Parathyroid adenoma (tissue), 2 donors: ENCODE data around the gene CXCL10.

ENCODE experiments used
- H2AFZ ChIP-seq: fragments of 300-600 bp; sonication (generic); one replicate; pipeline ENCODE4 v1.7.0; 2017; ENCODE audit warnings: antibody characterized with exemption, mild to moderate bottlenecking
- H3K27ac ChIP-seq: fragments of 300-600 bp; sonication (generic); one replicate; pipeline ENCODE4 v1.7.0; 2017
- H3K27me3 ChIP-seq: fragments of 300-600 bp; sonication (generic); one replicate; pipeline ENCODE4 v1.7.0; 2017; ENCODE audit warnings: low read length; ENCODE audit not compliant: control insufficient read depth, insufficient read depth
- H3K36me3 ChIP-seq: fragments of 300-600 bp; sonication (generic); one replicate; pipeline ENCODE4 v1.7.0; 2017; ENCODE audit warnings: low read length; ENCODE audit not compliant: control insufficient read depth, insufficient read depth
- H3K4me1 ChIP-seq: fragments of 300-600 bp; sonication (generic); one replicate; pipeline ENCODE4 v1.7.0; 2017; ENCODE audit warnings: control low read depth
- H3K4me2 ChIP-seq: fragments of 300-600 bp; sonication (generic); one replicate; pipeline ENCODE4 v1.7.0; 2017; ENCODE audit warnings: low read length
- H3K4me3 ChIP-seq: fragments of 300-600 bp; sonication (generic); one replicate; pipeline ENCODE4 v1.7.0; 2017; ENCODE audit warnings: low read depth, low read length
- H3K79me2 ChIP-seq: fragments of 300-600 bp; sonication (generic); one replicate; pipeline ENCODE4 v1.7.0; 2017; ENCODE audit warnings: control low read depth
- H3K9ac ChIP-seq: fragments of 300-600 bp; sonication (generic); one replicate; pipeline ENCODE4 v1.7.0; 2017; ENCODE audit warnings: mild to moderate bottlenecking
- H3K9me3 ChIP-seq: fragments of 300-600 bp; sonication (generic); one replicate; pipeline ENCODE4 v1.7.0; 2017; ENCODE audit warnings: low read length; ENCODE audit not compliant: control insufficient read depth
- TF ChIP-seq, protein P1 (sequence below): fragments of 300-600 bp; sonication (generic); IDR thresholded peaks from one replicate; pipeline ENCODE4 v1.7.0; 2017; ENCODE audit warnings: antibody characterized with exemption, mild to moderate bottlenecking
- donor health status: primary hyperparathyroidism.

CXCL10 gene

GRCh38 chr4:76013540-76013939 is 9.8 kb downstream of the CXCL10 start:
- Histone ChIP-seq H3K9ac (no peak overlapping the region), H3K4me2 (no peak overlapping the region), H2AFZ (no peak overlapping the region), H3K36me3 (no peaks in the 10 kb centered on the region), H3K9me3 (no peaks in the 10 kb centered on the region), H3K79me2 (no peaks in the 10 kb centered on the region), H3K27ac (no peak overlapping the region), H3K4me1 (no peaks in the 10 kb centered on the region), H3K27me3 (no peaks in the 10 kb centered on the region), H3K4me3 (no peak overlapping the region)
- TF ChIP-seq, protein P1, sequence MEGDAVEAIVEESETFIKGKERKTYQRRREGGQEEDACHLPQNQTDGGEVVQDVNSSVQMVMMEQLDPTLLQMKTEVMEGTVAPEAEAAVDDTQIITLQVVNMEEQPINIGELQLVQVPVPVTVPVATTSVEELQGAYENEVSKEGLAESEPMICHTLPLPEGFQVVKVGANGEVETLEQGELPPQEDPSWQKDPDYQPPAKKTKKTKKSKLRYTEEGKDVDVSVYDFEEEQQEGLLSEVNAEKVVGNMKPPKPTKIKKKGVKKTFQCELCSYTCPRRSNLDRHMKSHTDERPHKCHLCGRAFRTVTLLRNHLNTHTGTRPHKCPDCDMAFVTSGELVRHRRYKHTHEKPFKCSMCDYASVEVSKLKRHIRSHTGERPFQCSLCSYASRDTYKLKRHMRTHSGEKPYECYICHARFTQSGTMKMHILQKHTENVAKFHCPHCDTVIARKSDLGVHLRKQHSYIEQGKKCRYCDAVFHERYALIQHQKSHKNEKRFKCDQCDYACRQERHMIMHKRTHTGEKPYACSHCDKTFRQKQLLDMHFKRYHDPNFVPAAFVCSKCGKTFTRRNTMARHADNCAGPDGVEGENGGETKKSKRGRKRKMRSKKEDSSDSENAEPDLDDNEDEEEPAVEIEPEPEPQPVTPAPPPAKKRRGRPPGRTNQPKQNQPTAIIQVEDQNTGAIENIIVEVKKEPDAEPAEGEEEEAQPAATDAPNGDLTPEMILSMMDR = no peak

DNA sequence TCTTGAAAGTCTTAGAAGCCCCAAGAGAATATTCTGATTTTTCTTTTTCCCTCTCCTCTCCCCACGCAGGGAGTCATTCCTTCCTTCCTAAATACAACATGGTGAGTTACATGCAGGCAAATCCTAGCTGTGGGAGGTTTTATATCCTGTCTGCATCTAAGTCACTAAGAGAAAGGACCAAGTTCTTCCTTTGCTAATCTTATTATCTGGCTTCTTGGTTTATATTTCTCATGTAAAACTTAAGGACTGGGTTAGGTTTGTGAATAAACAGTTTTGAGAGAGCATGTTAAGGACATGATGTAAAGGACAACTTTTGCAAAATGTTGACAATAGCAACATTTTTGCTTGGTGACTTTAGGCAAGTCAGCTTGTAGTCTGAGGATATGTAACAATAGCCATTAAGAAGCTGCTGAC is 10.9 kb downstream of the CXCL10 start:
- no peak overlapping the region for H3K4me3 ChIP-seq
- peak overlapping the region; percentile 68 for H3K27ac ChIP-seq
- no peak overlapping the region for H3K9ac ChIP-seq
- H2AFZ ChIP-seq = peak overlapping the region; percentile 59
- TF ChIP-seq, protein P1 = no peak
- no peaks in the 10 kb centered on the region for H3K79me2 ChIP-seq
- no peaks in the 10 kb centered on the region for H3K27me3 ChIP-seq
- no peaks in the 10 kb centered on the region for H3K4me1 ChIP-seq
- H3K36me3 ChIP-seq = no peaks in the 10 kb centered on the region
- H3K4me2 ChIP-seq = no peak overlapping the region
- H3K9me3 ChIP-seq = no peaks in the 10 kb centered on the region

- peak overlapping the region; percentile 43 for H3K4me2 ChIP-seq
- H3K4me1 ChIP-seq = no peaks in the 10 kb centered on the region
- H3K4me3 ChIP-seq = no peak overlapping the region
- no peaks in the 10 kb centered on the region for H3K36me3 ChIP-seq
- peak overlapping the region; percentile 68 for H3K27ac ChIP-seq
- no peaks in the 10 kb centered on the region for H3K27me3 ChIP-seq
- H3K9me3 ChIP-seq = no peaks in the 10 kb centered on the region
- TF ChIP-seq, protein P1 = no peak
- H3K9ac ChIP-seq = no peak overlapping the region
- no peaks in the 10 kb centered on the region for H3K79me2 ChIP-seq
- peak overlapping the region; percentile 59 for H2AFZ ChIP-seq
These were observed 11.5 kb downstream of the CXCL10 start for GRCh38 chr4:76011700-76012387.

GRCh38 chr4:76011018-76011670 is 12.2 kb downstream of the CXCL10 start:
- no peak overlapping the region for H3K4me2 ChIP-seq
- no peak overlapping the region for H3K4me3 ChIP-seq
- no peaks in the 10 kb centered on the region for H3K27me3 ChIP-seq
- TF ChIP-seq, protein P1 = no peak
- no peak overlapping the region for H2AFZ ChIP-seq
- H3K4me1 ChIP-seq = no peaks in the 10 kb centered on the region
- H3K79me2 ChIP-seq = no peaks in the 10 kb centered on the region
- H3K36me3 ChIP-seq = no peaks in the 10 kb centered on the region
- no peak overlapping the region for H3K9ac ChIP-seq
- peak overlapping the region; percentile 68 for H3K27ac ChIP-seq
- no peaks in the 10 kb centered on the region for H3K9me3 ChIP-seq

DNA sequence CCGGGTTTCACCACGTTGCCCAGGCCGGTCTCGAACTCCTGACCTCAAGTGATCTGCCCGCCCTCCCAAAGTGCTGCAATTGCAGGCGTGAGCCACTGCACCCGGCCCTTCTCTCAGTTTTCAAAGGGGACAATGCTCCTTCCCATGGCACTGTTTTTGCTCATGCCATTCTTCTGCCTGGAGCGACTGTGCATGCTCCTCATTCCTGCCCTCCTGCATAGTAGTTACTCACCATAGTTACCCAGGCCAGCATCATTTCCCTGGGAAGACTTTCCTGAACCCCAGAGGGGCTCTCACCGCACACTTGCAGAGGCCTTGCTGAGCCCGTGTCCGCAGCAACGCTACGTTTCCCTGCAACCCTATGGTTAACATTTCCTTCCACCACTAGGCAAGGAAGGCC is 12.7 kb downstream of the CXCL10 start:
- Histone ChIP-seq H3K4me3 (no peak overlapping the region), H3K9me3 (no peaks in the 10 kb centered on the region), H3K27me3 (no peaks in the 10 kb centered on the region), H3K4me1 (no peaks in the 10 kb centered on the region), H3K79me2 (no peaks in the 10 kb centered on the region), H3K4me2 (no peak overlapping the region), H3K27ac (no peak overlapping the region), H3K9ac (no peak overlapping the region), H3K36me3 (no peaks in the 10 kb centered on the region), H2AFZ (no peak overlapping the region)
- TF ChIP-seq, protein P1 = no peak
